GM18502 (cell line): ENCODE data around the gene SENP1.
"Not testable (repeated sequence)": the region's sequence is repeated elsewhere in the genome, so short reads cannot be mapped to it uniquely, and the experiment has no call there.

Experiments
- ATAC-seq: cut with Tn5 transposase; IDR thresholded peaks from one replicate; pipeline ENCODE4 v1.9.1; 2021; ENCODE audit warnings: mild to moderate bottlenecking; ENCODE audit not compliant: unreplicated experiment, poor library complexity

Gene SENP1

DNA sequence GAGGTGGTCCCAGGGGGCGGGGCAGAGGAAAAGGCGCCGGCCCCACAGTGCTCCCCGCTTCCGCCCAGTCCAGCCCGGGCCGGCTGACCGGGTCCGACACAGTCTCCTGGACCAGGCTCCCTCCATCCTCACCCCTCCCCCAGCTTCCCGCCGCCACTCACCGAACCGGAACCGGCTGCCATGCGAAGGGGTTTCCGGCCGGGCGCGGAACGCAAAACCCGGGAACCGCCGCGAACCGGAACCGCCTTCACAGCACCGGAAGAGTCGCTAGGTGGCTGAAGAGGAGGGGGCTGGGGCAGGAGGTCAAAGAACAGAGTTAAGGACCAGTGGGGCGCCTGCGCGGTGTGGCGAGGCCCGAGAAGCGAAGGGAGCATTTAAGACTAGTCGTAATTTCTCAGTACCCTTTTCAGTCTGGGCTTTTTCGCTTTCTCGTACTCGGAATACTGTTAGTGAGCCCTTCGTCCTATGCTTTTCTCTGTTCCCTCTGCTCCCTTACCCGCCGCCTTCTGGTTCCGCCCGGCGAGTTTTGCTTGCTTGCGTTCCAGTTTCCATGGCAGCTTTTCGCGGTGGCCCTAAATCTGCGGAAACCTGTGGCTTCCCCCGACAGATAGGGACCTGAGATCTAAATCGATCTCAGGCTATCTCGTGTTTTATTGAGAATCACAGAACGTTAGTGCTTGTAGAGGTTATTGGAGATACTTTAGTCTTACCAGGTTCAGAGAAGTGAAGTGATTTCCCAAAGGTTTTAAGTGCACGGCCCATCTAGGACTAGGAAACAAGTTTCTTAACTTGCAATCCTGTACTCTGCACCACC is at the start of gene SENP1:
Gene SENP1, minus strand, starts transcription at position 213 of the 814 bp plus-strand sequence. CDS start 4,607 bp downstream, outside the sequence.
- ATAC-seq: peak; percentile 76

DNA sequence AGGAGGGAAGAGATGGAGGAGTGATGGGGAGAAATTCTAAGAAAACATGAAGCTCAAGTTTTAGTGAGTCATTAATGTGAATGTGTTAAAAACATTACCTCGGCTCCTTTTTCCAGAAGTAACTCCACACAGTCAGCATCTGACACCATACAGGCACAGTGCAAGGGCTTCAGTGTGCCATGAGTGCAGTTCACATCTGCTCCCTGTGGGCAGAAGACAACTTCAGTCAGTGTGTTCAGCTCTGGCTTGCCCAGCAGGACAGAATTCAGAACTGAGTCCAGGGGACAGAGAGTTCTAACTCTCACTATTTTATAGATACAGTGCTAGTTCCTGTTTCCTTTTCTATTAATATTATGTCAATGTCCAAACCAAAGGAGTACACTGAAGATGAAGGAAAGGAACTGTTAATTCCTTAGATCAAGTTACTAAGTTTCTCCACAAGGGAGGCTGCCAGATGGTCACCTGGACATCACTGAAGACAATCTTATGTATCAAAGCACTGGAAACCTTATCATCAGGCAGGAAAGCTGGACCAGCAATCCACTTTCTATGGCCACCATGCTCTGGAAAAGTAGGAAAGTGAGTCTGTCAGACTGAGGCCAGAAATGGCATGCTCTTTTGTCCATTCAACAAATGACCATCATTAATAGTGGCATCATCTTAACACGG is 45.4 kb upstream of the SENP1 start:
- no peak for ATAC-seq

DNA sequence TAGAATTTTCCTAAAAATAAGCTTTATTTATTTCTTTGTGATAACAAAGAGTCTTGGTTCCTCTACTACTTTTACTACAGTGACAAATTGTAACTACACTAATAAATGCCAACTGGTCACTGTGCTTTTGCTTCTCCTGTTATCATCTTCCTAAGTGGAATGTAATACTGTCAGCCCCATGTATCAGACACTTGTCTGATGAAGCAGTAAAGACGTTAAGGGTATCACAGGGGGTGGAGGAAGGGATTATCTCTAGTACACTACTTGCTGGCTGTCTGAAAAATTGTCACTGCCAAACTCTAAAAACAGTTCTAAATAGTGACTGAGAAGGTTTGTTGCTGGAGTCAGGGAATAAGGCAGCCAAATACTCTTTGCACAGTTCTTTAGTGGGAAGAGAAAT is 40.1 kb upstream of the SENP1 start:
- ATAC-seq: no peak

DNA sequence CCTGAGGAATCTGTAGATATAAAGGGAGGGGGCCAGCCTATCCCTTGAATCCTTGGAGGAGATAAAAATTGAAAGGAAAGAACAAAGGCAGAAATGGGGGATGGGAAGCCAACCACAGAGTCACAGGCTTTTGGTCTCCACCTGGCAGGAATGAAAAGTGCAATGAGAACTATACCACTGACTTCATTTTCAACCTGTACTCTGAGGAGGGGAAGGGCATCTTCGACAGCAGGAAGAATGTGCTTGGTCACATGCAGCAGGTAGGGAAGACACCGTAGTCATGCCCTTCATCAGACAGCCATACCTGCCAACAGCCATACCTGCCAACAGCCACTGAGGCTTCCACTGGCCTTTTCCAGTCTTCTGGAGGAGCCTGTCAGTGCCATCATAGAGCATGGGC is 38.0 kb upstream of the SENP1 start:
- no peak for ATAC-seq

DNA sequence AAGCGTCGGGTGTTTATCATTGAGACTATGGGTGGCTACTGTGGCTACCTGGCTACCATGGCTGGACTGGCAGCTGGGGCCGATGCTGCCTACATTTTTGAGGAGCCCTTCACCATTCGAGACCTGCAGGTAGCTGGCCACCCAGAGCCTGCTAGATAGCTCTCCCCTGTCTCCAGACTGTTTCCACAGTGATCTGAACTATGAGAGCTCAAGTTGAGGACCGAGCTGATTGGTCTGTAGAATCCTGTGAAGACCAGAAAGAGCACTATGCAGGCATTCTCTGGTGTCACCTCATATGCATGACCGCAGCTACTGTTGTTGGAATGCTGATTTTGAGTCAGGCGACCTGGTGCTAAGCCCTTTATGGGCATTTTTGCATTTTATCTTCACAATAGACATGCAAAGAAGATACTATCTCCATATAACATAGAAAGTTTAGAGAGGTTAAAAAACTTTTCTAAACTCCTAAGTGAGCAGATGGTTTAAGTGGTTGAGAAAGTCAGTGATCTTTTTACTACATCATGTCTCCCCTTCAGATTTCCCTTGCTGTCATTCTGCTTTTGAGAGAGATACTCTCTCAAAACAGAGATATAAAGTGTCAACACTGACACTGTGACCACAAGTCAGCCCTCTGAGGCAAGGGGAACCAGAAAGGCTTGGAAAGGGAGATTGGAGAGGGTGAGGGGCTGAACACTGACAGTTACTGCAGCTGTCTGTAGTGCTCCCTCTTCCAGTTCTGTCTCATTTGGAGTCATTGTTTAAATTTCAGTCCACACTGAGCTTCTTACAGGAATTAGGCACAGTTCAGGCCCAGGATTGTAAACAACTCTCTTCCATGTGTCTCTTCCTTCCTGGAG is 37.2 kb upstream of the SENP1 start:
- ATAC-seq: no peak

DNA sequence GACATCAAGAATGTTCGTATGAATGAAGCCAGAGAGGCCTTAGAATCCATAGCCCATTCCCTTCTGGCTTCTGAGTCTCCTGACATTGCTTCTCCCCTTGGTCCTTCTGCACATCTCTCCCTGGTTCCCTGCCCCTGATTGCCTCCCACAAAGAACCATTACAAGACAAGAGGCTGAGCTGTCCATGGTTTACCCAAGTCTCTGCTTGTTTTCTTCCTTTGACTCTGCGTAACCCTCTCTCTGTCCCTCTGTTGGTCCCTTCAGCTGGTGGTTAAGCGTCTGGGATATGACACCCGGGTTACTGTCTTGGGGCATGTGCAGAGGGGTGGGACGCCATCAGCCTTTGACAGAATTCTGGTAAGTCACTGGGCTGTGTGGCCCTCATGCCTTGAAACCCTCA is 29.1 kb upstream of the SENP1 start:
- no peak for ATAC-seq

DNA sequence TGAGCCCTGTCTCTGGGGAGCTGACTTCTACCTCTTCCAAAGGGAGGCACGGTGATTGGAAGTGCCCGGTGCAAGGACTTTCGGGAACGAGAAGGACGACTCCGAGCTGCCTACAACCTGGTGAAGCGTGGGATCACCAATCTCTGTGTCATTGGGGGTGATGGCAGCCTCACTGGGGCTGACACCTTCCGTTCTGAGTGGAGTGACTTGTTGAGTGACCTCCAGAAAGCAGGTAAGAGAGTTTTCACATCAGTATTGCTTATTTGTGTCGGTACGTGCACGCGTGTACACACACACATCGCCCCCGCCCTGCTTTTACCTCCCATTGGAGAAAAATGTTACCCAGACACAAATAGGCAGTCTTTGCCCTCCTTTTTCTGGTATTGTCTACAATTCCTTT is 26.9 kb upstream of the SENP1 start:
- no peak for ATAC-seq

DNA sequence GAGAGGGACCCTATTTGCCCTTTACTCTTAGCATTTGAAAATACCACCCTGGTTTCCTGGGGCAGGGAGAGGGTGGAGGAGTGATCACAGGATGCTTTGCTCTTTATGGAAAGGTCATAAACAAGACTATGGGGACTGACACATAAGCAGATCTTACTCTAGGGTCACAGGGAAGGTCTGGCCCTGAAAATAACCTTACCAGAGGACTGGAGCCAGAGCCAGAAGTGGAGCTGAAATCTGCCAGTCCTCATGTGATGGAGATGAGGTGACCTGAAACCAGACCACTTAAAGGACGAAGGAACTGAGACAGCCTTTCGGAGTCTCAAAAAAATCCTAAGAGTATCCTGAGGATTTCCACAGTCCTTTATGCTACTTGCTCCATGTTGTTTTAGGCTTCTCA is 25.6 kb upstream of the SENP1 start:
- ATAC-seq: no peak

DNA sequence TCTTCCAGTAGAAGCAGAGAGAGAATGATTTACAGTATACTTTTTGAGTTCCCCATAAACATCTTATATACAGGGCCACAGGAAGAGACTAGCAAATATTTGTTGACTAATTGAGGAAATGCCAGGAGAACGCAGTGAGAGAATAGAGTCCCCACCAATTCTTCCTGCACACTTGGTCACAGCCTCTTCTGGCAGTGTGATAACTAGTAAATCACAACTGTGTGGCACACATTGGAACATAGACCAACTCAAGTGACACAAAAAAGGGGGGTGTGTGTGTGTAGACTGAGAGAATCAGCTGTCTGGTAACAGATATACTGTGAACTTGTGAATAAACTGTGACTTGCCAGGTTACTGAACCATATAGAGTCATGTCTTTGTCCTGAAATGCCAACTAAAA is 23.5 kb upstream of the SENP1 start:
- no peak for ATAC-seq

DNA sequence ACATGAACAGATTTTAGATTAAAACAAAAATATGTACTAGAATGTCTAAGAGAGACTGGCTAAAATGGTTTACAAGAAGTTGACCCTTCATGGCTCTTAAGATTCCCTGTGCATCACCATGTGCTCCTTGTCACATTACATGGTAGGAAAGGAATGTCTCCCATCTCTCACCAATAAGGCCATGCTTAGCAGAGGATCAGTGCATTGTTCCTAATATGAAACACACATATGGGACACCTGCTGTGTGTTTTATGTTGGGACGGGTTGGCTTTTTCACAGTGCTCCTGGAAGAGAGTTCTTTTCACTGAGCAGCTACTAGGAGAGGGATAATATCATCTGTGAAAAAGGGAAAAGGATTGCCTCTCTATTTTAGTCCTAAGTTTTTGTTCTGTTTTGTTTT is 22.9 kb upstream of the SENP1 start:
- ATAC-seq: no peak

DNA sequence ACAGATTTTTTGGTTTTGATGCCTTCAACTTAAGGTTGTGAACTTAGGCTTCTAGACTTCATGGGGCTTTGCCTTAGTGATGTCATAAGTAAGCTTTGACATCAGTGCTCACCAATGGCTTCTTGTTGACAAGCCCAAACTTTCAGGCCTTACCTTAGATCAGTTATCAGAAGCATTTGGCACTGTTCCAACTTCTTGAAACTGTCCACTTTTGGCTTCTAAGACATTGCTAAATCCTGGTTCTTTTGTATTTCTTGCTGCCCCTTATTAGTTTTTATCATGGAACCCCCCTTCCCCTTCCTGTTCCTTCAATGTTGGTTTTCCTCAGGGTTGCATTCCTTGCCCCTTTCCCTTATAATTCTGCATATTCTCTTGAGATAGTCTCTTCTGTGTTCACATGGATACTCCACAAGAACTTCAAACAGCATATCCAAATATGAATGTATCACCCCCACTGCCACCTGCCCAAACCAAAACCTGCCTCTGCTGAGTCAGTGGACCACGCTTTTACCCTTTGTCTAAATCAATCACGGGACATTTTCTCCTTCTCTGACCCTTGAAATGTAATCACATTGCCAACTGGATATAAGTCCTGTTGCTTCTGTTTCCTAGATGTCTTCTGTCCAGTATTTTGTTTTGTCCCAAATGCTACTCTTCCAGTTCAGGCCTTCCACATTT is 21.2 kb upstream of the SENP1 start:
- no peak for ATAC-seq

DNA sequence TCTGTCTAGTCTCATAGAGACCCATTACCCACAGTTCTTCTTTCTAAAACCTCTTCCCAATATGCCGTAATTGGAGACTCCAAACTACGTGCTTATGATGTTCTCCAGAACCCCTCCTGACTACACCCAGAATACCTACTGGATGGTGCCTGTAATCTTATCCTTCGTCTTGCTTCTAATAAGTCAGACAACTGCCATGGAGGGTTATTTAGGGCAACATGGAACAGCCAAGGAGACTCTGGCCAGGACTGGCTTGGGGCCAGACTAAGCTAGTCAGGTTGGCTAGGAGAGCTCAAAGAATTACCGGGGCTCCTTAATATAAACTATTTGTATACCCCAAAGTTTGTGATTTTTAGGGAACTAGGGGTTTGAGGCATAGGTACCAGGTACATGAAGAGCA is 20.1 kb upstream of the SENP1 start:
- no peak for ATAC-seq

DNA sequence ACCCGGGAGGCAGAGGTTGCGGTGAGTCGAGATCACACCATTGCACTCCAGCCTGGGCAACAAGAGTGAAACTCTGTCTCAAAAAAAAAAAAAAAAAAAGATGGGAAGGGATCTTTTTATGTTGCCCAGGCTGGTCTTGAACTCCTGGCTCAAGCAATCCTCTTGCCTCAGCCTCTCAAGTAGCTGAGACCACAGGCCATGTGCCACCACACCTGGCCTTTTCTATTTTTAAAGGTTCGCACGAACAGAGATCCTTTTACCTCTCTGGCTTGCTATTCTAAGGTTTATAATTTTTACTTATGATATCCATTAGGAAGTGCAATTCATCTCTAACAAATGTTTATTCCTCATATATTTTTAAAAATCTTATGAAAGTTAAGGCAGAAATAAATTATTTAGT is 19.7 kb upstream of the SENP1 start:
- ATAC-seq: not testable (repeated sequence)

DNA sequence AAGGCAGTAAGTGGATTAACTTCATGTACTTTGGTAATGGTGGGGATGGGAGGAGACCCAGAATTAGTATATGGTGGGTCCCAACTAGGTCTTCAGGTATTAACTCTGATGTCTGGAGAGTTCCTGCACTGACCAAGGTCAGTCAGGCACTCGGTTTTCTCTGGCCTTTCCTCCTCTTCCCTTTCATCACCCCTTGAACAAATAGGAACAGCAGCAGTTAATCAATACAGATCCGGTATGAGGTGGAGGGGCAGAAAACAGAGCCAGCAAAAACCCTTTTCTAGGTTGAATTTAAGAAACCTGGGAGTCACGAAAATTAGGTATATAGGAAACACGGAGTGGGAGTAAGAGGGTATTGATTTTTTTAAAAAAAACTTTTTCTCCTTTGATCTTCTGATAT is 17.3 kb upstream of the SENP1 start:
- no peak for ATAC-seq

DNA sequence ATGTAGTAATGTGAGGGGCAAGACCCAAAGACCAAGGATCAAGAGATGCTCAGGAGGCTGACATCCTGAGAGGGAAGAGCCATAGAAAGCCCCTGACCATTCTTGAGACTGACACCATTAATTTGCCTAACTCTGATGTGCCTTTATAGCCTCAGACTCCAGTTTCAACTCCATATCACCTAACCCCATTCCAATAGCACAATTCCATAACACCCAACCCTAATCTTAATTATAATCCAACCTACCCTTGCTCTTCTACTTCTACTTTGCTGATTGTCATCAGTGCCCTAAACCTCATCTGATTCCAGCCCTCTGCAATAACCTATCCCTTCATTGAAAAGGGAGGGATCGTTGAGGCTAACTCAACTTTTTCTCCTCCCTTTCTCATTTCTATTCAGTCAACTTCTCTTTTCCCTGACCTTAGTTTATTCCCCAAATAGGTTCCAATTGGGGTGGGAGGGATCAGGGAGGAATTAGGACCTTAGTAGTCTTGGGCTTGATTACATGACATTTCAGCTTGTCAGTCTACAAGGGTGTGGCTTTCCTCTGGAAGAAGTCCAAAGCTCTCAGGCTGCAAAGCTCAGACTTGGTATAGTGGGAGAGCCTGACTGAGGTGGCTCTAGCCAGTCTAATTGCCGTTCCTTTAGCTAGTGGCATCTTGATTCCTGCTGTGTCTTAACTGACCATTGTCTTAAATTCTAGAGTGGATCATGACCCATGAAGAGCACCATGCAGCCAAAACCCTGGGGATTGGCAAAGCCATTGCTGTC is 16.4 kb upstream of the SENP1 start:
- ATAC-seq: no peak

DNA sequence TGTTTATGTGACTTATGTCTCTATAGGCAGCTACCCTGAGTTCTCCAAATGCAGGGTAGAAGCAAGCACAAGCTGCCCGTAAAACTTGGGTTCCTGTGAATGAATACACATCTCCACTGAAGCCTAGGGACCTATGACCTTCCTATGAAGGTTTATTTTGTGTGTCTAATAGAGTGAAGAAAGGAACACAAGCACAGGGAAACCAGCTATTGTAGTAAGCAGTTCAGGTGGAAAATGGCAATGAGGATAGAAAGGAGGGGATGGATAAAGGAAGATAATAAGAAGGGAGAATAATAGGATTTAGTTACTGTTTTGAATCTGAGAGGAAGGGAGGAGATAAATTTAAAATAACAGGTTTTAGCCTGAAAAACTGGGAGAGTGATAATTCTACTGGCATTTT is 15.6 kb upstream of the SENP1 start:
- ATAC-seq: no peak

DNA sequence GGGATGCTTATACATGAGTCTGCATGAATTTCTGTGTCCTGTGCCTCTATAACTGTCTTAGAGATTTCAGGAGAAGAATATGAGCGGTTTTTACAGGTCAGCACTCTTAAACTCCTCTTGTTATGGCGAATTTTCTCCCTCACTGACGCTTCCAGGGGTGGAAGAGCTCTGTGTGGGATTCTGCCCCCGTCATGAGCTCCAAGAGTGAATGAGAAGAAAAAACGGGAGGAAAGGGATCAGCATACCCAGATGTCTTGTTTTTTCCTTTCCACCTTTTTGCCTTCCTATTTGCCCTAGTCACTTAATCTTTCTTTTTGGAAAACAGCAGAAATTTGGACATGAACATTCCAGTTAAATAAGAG is 13.9 kb upstream of the SENP1 start:
- peak; percentile 3 for ATAC-seq

DNA sequence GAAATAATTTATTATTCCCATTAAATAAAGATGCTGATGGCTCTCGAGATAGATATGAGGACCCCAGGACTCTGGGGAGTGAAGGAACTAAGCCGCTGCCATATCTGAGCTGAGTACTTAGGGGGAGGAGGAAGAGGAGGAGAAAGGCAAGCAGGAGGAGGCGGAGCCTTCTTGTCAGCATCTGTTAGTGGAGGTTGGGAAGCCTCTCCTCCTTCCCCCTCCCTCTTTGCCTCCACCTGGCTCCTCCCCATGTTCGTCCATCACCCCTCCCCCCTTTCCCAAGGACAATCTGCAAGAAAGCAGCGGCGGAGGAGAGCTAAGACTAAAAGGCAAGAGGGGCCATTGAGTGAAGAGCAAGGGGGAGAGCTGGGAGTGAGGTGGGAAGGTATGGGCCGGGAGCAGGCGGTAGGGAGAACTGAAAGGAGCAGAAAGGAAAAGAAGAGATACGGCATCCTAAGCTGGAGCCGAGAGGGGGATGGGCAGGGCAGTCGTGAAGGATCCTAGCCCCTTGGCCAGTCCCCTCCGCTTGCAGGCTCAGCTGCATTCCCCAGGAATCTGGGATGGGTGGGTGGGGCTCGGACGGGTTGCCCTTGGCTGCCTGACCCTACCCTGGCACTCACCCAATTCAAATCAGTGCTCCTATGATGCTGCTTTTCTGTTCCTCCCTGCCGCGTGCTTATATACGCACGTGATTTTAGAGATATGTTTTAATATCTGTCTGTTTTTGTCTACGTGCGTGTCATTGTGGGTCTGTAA is 13.4 kb upstream of the SENP1 start, which contains the start of gene PFKM:
Gene PFKM, plus strand, starts transcription at position 287 of the 756 bp plus-strand sequence. CDS start 3,411 bp downstream, outside the sequence.
- peak; percentile 99 for ATAC-seq

DNA sequence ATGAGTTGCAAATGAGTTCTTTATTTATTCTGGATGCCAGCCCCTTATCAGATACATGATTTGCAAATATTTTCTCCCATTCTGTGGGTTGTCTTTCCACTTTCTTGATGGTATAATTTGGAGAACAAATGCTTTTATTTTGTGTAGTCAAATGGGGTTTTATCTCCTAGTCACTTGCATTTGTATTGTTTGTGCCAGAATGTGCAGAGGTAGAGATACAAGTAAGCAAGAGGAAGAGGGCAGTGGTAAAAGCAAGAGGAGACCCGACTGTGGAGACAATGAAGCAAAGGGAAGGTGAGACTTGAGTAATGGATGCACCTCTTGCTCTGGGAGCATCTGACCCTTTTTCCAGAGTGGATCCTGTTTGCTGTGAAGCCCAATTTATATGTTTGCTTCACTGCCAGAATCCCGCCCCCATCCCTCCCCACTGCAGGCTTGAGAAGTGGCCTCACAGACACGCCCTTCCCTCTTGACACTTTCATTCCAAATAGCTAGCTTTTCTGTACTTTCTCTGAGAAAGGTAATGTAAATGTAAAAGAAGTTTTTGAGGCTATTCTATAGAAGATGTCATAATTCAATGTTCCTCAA is 12.5 kb upstream of the SENP1 start:
- no peak for ATAC-seq
